CD4-positive, alpha-beta T cell (primary cell): ENCODE results near the gene SPTBN4. TPM values are rescaled to one million over a fixed set of nuclear protein-coding genes. Genes with fewer than 3 reads are reported as not detected.
A peak's percentile ranks its signal among the peaks of the same experiment; 100 is the strongest.

ENCODE experiments used
- ATAC-seq: fragments of 200-7000 bp; cut with Tn5 transposase; one replicate; pipeline ENCODE4 v1.10.0; 2022; ENCODE audit warnings: mild to moderate bottlenecking; ENCODE audit not compliant: poor library complexity
- CTCF ChIA-PET: fragments of 350-600 bp; sonication (Branson Sonifier 250); formaldehyde crosslinking; loops from one replicate; lab custom pipeline; 2021; ENCODE audit warnings: antibody characterized with exemption, inconsistent platforms; lab: Charles Lee
- POLR2A ChIA-PET: fragments of 350-600 bp; sonication (Branson Sonifier 250); formaldehyde crosslinking; loops from one replicate; lab custom pipeline; 2021; ENCODE audit warnings: antibody characterized with exemption, inconsistent platforms; lab: Charles Lee
- DNase-seq, 14 experiments: peaks; one replicate each; pipeline ENCODE4 v3.0.0-alpha.2; 2013 to 2020; ENCODE audit warnings: mixed read lengths in 2 of 14
- H3K27ac ChIP-seq, 2 donors: one replicate each; pipeline versions ENCODE4 v1.5.1 to v1.7.0; 2013; ENCODE audit warnings: low read length in 2 of 2, low read depth in 1 of 2, mild to moderate bottlenecking in 1 of 2
- H3K27me3 ChIP-seq, 2 experiments: 1 replicate in 1 of 2; 2 replicates in 1 of 2; pipeline versions ENCODE4 v1.6.1 to v1.7.0; 2013; ENCODE audit warnings: low read length in 2 of 2, control low read depth in 1 of 2, mild to moderate bottlenecking in 1 of 2, moderate library complexity in 1 of 2; ENCODE audit not compliant: insufficient read depth in 2 of 2, control insufficient read depth in 1 of 2
- H3K36me3 ChIP-seq: one replicate; pipeline ENCODE4 v1.6.1; 2013; ENCODE audit warnings: low read length, control low read depth; ENCODE audit not compliant: insufficient read depth
- H3K4me1 ChIP-seq: one replicate; pipeline ENCODE4 v1.6.1; 2013; ENCODE audit warnings: low read length, control low read depth; ENCODE audit not compliant: insufficient read depth
- H3K4me3 ChIP-seq: one replicate; pipeline ENCODE4 v1.5.1; 2013; ENCODE audit warnings: mild to moderate bottlenecking, low read length, moderate library complexity
- H3K9me3 ChIP-seq, 2 experiments: 1 replicate in 1 of 2; 2 replicates in 1 of 2; pipeline versions ENCODE4 v1.6.1 to v1.7.0; 2013; ENCODE audit warnings: low read length in 2 of 2, mild to moderate bottlenecking in 2 of 2, control low read depth in 1 of 2, moderate library complexity in 1 of 2; ENCODE audit not compliant: control insufficient read depth in 1 of 2, insufficient read depth in 1 of 2
- H3K27ac Mint-ChIP-seq: one replicate; pipeline ENCODE4 v1.8.0; 2020; ENCODE audit warnings: mixed read lengths
- H3K27me3 Mint-ChIP-seq: one replicate; pipeline ENCODE4 v1.8.0; 2021; ENCODE audit warnings: mixed read lengths
- H3K36me3 Mint-ChIP-seq: one replicate; pipeline ENCODE4 v1.8.0; 2021; ENCODE audit warnings: low read depth, mixed read lengths
- H3K4me1 Mint-ChIP-seq: one replicate; pipeline ENCODE4 v1.8.0; 2021; ENCODE audit warnings: low read depth, mixed read lengths
- H3K4me3 Mint-ChIP-seq: one replicate; pipeline ENCODE4 v1.8.0; 2020; ENCODE audit warnings: mild to moderate bottlenecking, mixed read lengths
- H3K9me3 Mint-ChIP-seq: one replicate; pipeline ENCODE4 v1.8.0; 2020; ENCODE audit warnings: mixed read lengths
- intact Hi-C, 2 experiments: fragments of 100-400 bp; cut with DNase I in 1 of 2; cut with micrococcal nuclease in 1 of 2; formaldehyde crosslinking; loops; one replicate each; pipeline versions ENCODE4 v1.15.1 to v1.9.0; 2023 to 2025; cut with DNase I, micrococcal nuclease
- total RNA-seq, 174 experiments: library from RNA in 2 of 174; stranded (reverse) in 2 of 174; gene quantifications; one replicate each; pipeline ENCODE4 v1.2.3 and lab custom pipeline; 2021 to 2026
- TF ChIP-seq, protein P1 (sequence below): fragments of 200-600 bp; IDR thresholded peaks from one replicate; pipeline ENCODE4 v1.8.0; 2022; ENCODE audit warnings: antibody characterized with exemption, mild to moderate bottlenecking

The SPTBN4 gene
- total RNA-seq, 2 experiments from 2014 or later = 0.59 to 0.88 TPM

DNA sequence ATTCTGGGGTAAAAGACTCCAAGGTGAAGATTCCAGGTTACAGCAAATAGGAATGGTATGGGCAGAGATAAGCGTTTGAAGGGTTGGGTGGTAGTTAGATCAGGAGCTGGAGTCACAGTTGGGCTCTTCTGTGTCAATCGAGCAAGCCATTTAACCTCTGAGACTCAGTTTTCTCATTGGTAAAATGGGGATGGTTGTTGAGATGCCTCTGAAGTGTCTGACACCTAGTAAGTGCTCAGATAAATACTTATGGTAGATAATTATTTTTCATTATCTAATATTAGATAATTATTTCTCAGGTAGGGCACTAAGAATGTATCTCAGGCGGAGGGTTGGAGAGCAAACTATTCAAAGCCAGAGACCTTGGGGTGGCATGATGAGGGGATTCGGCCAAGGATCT is 142.2 kb downstream of the SPTBN4 start:
- H3K4me3 Mint-ChIP-seq = peak overlapping the region; percentile 88
- Histone ChIP-seq H3K36me3 (no peaks in the 10 kb centered on the region), H3K4me1 (peaks cover 95% of the 10 kb centered on the region), H3K9me3 (peaks cover 0 to 6% of the 10 kb centered on the region in 2 experiments), H3K4me3 (peak overlapping the region; percentile 61), H3K27ac (peak overlapping the region; percentile 66 to 84), H3K27me3 (no peaks in the 10 kb centered on the region)
- POLR2A ChIA-PET = interaction anchor here (0.8 to 1.2 kb wide), 3 partner anchors 16 to 1173 kb away, joined by 3 read pairs; partner anchors contain the start of gene RPS16
- CTCF ChIA-PET = interaction anchor here (2.1 to 4.0 kb wide), 3 partner anchors 8 to 26 kb away, joined by 7 to 34 read pairs (median 14); partner anchors contain the start of gene LTBP4
- ATAC-seq = no peak
- peaks cover 81% of the 10 kb centered on the region for H3K4me1 Mint-ChIP-seq
- no peaks in the 10 kb centered on the region for H3K27me3 Mint-ChIP-seq
- peaks cover 6% of the 10 kb centered on the region for H3K36me3 Mint-ChIP-seq
- peak overlapping the region; percentile 95 for H3K27ac Mint-ChIP-seq
- H3K9me3 Mint-ChIP-seq = no peaks in the 10 kb centered on the region
- no peak for DNase-seq
- intact Hi-C loops = no loop called here
- TF ChIP-seq, protein P1, sequence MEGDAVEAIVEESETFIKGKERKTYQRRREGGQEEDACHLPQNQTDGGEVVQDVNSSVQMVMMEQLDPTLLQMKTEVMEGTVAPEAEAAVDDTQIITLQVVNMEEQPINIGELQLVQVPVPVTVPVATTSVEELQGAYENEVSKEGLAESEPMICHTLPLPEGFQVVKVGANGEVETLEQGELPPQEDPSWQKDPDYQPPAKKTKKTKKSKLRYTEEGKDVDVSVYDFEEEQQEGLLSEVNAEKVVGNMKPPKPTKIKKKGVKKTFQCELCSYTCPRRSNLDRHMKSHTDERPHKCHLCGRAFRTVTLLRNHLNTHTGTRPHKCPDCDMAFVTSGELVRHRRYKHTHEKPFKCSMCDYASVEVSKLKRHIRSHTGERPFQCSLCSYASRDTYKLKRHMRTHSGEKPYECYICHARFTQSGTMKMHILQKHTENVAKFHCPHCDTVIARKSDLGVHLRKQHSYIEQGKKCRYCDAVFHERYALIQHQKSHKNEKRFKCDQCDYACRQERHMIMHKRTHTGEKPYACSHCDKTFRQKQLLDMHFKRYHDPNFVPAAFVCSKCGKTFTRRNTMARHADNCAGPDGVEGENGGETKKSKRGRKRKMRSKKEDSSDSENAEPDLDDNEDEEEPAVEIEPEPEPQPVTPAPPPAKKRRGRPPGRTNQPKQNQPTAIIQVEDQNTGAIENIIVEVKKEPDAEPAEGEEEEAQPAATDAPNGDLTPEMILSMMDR = no peak

DNA sequence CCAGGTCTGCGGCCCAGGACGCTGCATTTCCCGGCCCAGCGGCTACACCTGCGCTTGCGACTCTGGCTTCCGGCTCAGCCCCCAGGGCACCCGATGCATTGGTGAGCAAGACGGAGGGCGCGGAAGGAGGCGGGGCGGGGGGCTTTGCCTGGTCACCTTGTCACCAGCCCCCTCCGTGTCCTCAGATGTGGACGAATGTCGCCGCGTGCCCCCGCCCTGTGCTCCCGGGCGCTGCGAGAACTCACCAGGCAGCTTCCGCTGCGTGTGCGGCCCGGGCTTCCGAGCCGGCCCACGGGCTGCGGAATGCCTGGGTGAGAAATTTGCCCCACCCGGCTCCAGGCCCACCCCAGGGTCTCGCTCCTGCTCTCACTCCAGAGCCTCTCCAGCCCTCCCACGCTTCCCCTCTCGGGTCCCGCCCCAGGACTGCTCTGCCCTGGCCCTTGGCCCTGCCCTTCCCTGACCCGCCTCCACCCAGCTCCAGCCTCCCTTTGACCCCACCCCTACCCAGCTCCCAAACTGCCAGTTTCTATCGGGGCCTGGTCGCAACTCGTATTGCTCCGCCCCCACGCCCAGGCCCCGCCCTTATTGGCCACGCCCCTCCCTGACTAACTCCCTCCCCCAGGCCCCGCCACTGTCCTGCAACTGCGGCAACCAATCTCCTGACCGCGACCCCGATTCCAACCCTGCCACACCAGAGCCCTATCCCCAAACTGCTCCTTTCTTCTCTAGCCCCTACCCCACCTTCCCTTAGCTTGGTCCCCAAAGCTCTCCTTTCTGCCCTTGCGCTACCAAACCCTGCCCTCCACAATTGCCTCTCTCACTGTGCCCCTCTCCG is 143.0 kb downstream of the SPTBN4 start:
- peak overlapping the region; percentile 61 for H3K4me3 ChIP-seq
- ATAC-seq = peak; percentile 16
- peaks cover 0 to 6% of the 10 kb centered on the region in 2 experiments for H3K9me3 ChIP-seq
- H3K27me3 ChIP-seq = no peaks in the 10 kb centered on the region
- Mint-ChIP-seq H3K4me3 (peak overlapping the region; percentile 88), H3K36me3 (peaks cover 11% of the 10 kb centered on the region), H3K27me3 (no peaks in the 10 kb centered on the region), H3K4me1 (peaks cover 78% of the 10 kb centered on the region), H3K27ac (peak overlapping the region; percentile 95), H3K9me3 (no peaks in the 10 kb centered on the region)
- ChIA-PET CTCF (interaction anchor here (1.0 to 2.2 kb wide), 5 partner anchors 8 to 60 kb away, joined by 3 to 14 read pairs (median 7); partner anchors contain the start of gene LTBP4), POLR2A (interaction anchor here (0.6 to 1.9 kb wide), 13 partner anchors 8 to 1174 kb away, joined by 3 to 9 read pairs (median 5); partner anchors contain the start of genes ACTMAP, EGLN2, RPS16 and SERTAD1)
- peaks cover 95% of the 10 kb centered on the region for H3K4me1 ChIP-seq
- TF ChIP-seq, protein P1 = no peak
- DNase-seq = peak; percentile 70 to 92 (median 84)
- peak overlapping the region; percentile 66 to 84 for H3K27ac ChIP-seq
- intact Hi-C loops = loop anchor here in 1 of 2 experiments (5.0 kb wide), 2 partner anchors 187 to 193 kb away; no protein-coding TSS in a partner anchor
- no peaks in the 10 kb centered on the region for H3K36me3 ChIP-seq

DNA sequence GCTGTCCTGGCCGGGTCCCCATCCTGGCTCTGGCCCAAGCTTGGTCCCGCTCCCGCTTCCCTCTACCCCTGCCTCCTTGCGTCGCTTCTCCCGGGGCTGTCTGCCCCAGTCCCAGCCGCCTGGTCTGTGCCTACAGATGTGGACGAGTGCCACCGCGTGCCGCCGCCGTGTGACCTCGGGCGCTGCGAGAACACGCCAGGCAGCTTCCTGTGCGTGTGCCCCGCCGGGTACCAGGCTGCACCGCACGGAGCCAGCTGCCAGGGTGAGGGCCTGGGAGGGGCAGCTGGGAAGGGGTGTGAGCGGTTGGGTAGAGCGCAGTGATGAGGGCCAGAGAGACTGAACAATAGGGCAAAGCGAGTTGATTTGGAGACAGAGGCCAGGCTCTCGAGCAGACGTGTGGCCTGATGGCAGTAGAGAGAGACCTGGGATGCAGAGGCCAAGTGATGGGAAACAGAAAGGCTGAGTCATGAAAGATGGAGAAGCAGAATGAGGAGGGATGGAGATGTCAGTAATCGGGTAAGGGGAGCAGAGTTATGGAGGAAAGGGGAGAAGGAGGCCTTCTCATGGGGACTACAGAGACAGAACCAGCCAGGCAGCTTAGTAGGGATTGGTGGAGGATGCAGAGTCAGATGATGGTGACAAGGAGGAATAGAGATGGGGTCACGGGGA is 143.7 kb downstream of the SPTBN4 start:
- Histone ChIP-seq H3K4me1 (peaks cover 96% of the 10 kb centered on the region), H3K27me3 (no peaks in the 10 kb centered on the region), H3K36me3 (no peaks in the 10 kb centered on the region), H3K27ac (peak overlapping the region; percentile 66 to 84), H3K4me3 (peak overlapping the region; percentile 61), H3K9me3 (peaks cover 0 to 6% of the 10 kb centered on the region in 2 experiments)
- TF ChIP-seq, protein P1 = no peak
- CTCF ChIA-PET = interaction anchor here (1.0 to 2.2 kb wide), 5 partner anchors 9 to 61 kb away, joined by 3 to 14 read pairs (median 7); partner anchors contain the start of gene LTBP4
- ATAC-seq (peak; percentile 47), DNase-seq (peak in 13 of 14 experiments; percentile 57 to 92 (median 70))
- H3K4me3 Mint-ChIP-seq = peak overlapping the region; percentile 88
- POLR2A ChIA-PET = interaction anchor here (1.0 to 1.9 kb wide), 10 partner anchors 11 to 741 kb away, joined by 3 to 9 read pairs (median 5); partner anchors contain the start of genes ACTMAP, EGLN2, SERTAD1 and SERTAD3
- no peaks in the 10 kb centered on the region for H3K9me3 Mint-ChIP-seq
- H3K27ac Mint-ChIP-seq = peak overlapping the region; percentile 95
- H3K4me1 Mint-ChIP-seq = peaks cover 78% of the 10 kb centered on the region
- peaks cover 18% of the 10 kb centered on the region for H3K36me3 Mint-ChIP-seq
- no peaks in the 10 kb centered on the region for H3K27me3 Mint-ChIP-seq
- intact Hi-C loops = loop anchor here in 1 of 2 experiments (5.0 kb wide), 2 partner anchors 188 to 192 kb away; no protein-coding TSS in a partner anchor
